GM12864 (cell line): ENCODE data around the gene MAP3K14.

ENCODE experiments used
- DNase-seq: peaks from one replicate; pipeline ENCODE4 v3.0.0-alpha.2; 2011; ENCODE audit warnings: low read depth
- H3K4me3 ChIP-seq: 2 replicates; pipeline ENCODE4 v1.5.1; 2011; ENCODE audit warnings: mild to moderate bottlenecking, low read depth, low read length, control low read depth
- TF ChIP-seq, protein P1 (sequence below): IDR thresholded peaks from 2 replicates; pipeline ENCODE4 v1.5.1; 2011; ENCODE audit warnings: low read depth, mild to moderate bottlenecking, moderate library complexity, low read length, control low read depth, inconsistent platforms; ENCODE audit errors: missing control alignments

MAP3K14 gene

DNA sequence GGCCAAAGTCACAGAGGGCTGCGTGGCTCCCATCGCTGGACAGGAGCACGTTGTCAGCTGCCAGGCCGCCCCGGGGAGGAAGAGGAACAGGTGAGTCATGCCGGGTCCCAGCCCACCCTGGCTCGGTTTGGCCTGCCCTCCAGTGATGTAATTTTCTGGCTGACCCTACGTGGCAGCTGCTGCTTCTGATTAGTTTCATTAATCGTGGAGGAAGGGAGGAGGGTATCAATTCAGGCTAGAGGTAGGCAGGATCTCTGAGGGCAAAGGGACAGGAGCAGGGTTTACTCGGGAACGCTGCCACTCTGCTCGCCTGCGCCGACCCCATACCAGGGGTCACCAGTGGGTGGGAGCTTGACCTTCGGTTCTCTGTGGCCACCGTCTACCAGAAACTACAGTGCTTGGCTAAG, 43.3 kb downstream of the MAP3K14 start:
- TF ChIP-seq, protein P1, sequence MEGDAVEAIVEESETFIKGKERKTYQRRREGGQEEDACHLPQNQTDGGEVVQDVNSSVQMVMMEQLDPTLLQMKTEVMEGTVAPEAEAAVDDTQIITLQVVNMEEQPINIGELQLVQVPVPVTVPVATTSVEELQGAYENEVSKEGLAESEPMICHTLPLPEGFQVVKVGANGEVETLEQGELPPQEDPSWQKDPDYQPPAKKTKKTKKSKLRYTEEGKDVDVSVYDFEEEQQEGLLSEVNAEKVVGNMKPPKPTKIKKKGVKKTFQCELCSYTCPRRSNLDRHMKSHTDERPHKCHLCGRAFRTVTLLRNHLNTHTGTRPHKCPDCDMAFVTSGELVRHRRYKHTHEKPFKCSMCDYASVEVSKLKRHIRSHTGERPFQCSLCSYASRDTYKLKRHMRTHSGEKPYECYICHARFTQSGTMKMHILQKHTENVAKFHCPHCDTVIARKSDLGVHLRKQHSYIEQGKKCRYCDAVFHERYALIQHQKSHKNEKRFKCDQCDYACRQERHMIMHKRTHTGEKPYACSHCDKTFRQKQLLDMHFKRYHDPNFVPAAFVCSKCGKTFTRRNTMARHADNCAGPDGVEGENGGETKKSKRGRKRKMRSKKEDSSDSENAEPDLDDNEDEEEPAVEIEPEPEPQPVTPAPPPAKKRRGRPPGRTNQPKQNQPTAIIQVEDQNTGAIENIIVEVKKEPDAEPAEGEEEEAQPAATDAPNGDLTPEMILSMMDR: no peak
- H3K4me3 ChIP-seq: no peak overlapping the region
- no peak for DNase-seq

- TF ChIP-seq, protein P1: no peak
- H3K4me3 ChIP-seq: no peak overlapping the region
- DNase-seq: no peak
Measured at GRCh38 chr17:45271603-45272002, 45.2 kb downstream of the MAP3K14 start.

DNA sequence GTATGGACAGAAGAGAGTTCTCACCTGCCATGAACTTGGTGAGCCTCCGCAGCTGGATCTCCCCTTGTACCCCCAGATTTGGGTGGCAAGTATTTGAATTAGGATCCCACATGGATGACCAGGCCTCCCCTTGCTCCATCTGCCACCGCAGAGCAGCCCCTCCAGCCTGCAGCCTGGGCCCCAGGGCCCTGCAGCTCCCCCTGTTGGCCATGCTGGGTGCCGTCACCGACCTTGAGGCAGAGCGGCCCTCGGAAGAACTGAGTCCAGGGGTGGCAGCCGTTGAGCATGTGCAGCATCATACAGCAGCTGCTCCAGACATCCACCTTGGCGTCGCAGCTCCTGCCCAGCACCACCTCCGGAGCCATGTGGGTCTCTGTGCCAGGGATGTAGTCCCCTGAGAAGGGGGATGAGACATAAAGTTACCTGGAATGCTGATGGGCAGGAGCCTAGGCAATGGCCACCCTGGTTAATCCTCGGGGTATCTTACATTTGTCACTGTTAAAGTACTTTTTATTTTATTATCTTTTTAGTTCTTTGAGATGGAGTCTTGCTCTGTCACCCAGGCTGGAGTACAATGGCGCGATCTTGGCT, 45.9 kb downstream of the MAP3K14 start:
- H3K4me3 ChIP-seq: no peak overlapping the region
- no peak for DNase-seq
- TF ChIP-seq, protein P1: peak; percentile 74

- no peak overlapping the region for H3K4me3 ChIP-seq
- TF ChIP-seq, protein P1: no peak
- no peak for DNase-seq
Measured at GRCh38 chr17:45269912-45270311, 46.9 kb downstream of the MAP3K14 start.

DNA sequence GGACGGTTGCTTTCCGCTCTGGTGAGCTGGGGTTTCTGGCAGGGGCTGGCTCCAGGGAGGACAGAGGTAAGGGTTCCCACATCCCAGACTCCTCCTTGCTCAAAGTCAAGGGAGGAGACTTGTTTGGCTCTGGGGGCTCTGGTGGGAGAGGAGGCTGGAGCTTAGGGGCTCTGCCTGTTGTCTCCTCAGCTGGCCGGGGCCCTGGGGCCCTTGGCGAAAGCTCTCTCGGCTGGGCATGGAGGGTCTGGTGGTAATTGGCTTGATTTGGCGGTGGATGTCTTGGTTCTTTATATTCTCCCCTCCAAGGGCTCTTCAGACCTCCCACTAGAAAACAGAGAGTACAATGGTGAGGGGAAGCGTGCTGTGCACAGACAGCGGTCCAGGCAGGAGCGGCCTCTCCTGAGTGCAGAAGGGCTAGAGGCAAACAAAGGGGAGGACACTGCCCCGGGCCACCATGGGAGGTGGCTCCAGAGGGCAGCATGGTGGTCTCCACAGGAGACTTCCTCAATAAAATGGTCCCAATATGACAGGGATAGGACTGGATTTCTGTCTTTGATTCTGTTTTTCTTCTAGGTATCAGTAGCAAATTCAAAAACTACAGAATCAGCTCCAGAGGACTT, 49.3 kb downstream of the MAP3K14 start:
- TF ChIP-seq, protein P1: no peak
- no peak for DNase-seq

DNA sequence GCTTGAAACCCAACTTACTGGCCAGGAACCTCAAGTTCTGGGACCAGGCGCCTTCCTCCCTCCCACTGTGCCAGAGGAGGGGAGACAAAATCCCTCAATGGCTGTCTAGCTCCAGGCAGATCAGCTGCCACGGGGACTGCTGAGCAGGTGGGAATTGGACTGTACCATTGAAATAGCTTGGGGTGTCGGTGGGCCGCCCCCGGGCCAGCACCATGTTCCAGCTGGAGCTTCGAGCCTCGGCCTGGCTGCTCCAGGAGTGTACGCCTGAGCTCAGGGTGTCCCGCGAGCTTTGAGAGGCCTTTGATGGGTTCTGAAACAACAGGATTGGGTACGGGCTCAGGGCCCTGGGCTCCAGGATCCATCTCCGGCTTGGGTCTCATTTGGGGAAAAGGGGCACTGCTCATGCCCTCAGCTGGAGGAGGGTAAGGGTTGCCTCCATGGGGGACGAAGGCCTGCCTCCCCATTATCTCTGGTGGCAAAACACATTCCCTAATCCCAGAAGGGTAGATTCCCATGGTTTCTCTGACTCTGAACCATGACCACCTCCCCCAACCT, 50.4 kb downstream of the MAP3K14 start:
- no peak overlapping the region for H3K4me3 ChIP-seq
- no peak for DNase-seq
- TF ChIP-seq, protein P1: no peak

More for the DNA sequence above, 49.3 kb downstream of the MAP3K14 start:
- no peak overlapping the region for H3K4me3 ChIP-seq
